ENCODE data around the gene SSTR5. TPM values are rescaled to one million over a fixed set of nuclear protein-coding genes. Genes with fewer than 3 reads are reported as not detected.

Gene SSTR5
- total and polyA plus RNA-seq, 12 donors: 0.17 to 14.4 (median 2.5) TPM; not detected in 2

DNA sequence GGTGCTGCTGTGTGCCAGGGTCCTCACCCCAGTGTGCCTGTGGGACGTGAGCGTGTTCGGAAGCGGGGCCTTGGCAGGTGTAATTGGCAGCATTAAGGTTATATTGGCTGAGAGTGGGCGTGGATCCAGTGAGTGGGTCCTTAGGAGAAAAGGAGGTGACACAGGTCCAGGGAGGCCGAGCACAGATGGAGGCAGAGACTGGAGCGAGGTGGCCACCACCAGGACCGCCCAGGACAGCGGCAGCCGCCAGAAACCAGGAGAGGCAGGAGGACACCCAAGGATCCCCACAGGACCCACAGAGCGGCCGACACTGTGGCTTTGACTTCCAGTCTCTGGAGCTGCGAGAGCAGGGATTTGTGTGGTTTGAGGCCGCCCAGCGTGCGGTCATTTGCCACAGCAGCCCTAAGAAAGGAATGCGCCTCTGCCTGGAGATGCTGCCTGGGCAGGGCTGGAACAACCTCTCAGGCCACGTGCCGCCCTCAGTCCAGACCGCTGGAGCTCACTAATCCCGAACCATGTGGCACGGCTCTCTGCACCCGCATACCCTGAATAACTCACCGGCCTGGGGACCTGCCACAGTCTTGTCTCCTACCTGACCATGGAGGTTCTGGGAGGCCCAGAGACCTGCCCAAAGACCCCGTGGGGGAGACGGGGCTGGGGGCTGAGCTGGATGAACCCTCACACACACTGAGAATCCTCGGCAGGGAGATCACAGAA lies 45.6 kb upstream of the SSTR5 start:
- H3K4me1 ChIP-seq (replicated peaks in 1 of 2): no peaks in the 10 kb centered on the region
- WGBS, 4 donors: 88 to 90% (median 89%) methylated on average over 19 to 27 of the region's 27 CpGs
- no peak for TF ChIP-seq POLR2A (IDR thresholded peaks at IDR 0.05)
- TF ChIP-seq, protein P1, sequence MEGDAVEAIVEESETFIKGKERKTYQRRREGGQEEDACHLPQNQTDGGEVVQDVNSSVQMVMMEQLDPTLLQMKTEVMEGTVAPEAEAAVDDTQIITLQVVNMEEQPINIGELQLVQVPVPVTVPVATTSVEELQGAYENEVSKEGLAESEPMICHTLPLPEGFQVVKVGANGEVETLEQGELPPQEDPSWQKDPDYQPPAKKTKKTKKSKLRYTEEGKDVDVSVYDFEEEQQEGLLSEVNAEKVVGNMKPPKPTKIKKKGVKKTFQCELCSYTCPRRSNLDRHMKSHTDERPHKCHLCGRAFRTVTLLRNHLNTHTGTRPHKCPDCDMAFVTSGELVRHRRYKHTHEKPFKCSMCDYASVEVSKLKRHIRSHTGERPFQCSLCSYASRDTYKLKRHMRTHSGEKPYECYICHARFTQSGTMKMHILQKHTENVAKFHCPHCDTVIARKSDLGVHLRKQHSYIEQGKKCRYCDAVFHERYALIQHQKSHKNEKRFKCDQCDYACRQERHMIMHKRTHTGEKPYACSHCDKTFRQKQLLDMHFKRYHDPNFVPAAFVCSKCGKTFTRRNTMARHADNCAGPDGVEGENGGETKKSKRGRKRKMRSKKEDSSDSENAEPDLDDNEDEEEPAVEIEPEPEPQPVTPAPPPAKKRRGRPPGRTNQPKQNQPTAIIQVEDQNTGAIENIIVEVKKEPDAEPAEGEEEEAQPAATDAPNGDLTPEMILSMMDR (IDR thresholded peaks at IDR 0.05): no peak
- H3K27me3 ChIP-seq: peaks cover 6% of the 10 kb centered on the region
- no peaks in the 10 kb centered on the region for H3K36me3 ChIP-seq (replicated peaks in 1 of 2)
- DNase-seq: no peak
- no peaks in the 10 kb centered on the region for H3K9me3 ChIP-seq (replicated peaks in 1 of 3)
- intact Hi-C loops (cut with DNase I): no loop called here
- no peak overlapping the region for H3K4me3 ChIP-seq
- no peak overlapping the region for H3K27ac ChIP-seq

GRCh38 chr16:1027501-1027815 lies 45.1 kb upstream of the SSTR5 start:
- Histone ChIP-seq H3K36me3 (replicated peaks in 1 of 2) (no peaks in the 10 kb centered on the region), H3K27ac (no peak overlapping the region), H3K4me1 (replicated peaks in 1 of 2) (no peaks in the 10 kb centered on the region), H3K9me3 (replicated peaks in 1 of 3) (no peaks in the 10 kb centered on the region), H3K4me3 (no peak overlapping the region), H3K27me3 (peaks cover 3% of the 10 kb centered on the region)
- intact Hi-C loops (cut with DNase I): no loop called here
- no peak for TF ChIP-seq POLR2A (IDR thresholded peaks at IDR 0.05)
- TF ChIP-seq, protein P1 (IDR thresholded peaks at IDR 0.05): no peak
- WGBS, 4 donors: 87 to 94% (median 87%) methylated on average over 22 of the region's 22 CpGs
- DNase-seq: no peak

- Histone ChIP-seq H3K27me3 (no peaks in the 10 kb centered on the region), H3K4me3 (no peak overlapping the region), H3K4me1 (replicated peaks in 1 of 2) (no peaks in the 10 kb centered on the region), H3K36me3 (replicated peaks in 1 of 2) (no peaks in the 10 kb centered on the region), H3K9me3 (replicated peaks in 1 of 3) (no peaks in the 10 kb centered on the region), H3K27ac (no peak overlapping the region)
- TF ChIP-seq, protein P1 (IDR thresholded peaks at IDR 0.05): no peak
- no peak for TF ChIP-seq POLR2A (IDR thresholded peaks at IDR 0.05)
- no peak for DNase-seq
- intact Hi-C loops (cut with DNase I): no loop called here
- WGBS, 4 donors: 59 to 75% (median 68%) methylated on average over 6 to 15 of the region's 15 CpGs
Measured at GRCh38 chr16:1028056-1028455, 44.5 kb upstream of the SSTR5 start.

DNA sequence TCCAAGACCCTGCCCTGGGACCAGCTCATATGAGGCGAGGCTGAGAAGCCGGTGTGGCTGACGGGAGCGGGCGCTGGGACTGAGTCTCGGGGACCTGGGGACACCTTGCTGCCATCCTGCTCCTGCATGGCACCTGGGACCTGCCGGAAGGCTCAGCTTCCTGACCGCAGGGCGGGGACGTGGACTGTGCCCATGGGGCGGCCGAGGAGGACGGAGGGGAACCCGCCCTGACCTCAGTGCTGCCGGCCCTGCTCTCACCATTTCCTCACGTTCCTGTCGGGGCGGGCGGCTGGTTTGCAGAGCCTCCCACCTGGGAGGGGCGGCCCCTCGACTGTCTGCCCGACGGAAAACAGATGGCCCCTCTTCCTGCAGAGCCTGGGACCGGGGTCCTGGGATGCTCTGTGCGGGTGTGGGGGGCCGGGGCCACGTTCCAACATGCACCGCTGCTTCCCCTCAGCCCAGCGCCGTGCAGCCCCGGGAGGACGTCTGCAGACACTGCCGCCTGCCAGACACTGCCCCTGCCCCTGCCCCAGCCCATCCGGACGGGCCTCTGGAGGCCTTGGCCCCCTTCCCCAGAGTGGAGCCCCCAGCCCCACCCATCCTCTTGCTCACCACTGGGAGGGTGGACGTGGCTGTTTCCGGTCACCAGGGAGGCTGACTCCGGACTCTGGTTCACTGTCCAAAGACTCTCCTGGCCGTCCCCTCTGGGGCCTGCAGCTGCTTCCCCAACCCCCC lies 43.9 kb upstream of the SSTR5 start:
- Histone ChIP-seq H3K36me3 (replicated peaks in 1 of 2) (no peaks in the 10 kb centered on the region), H3K4me3 (no peak overlapping the region), H3K27me3 (no peaks in the 10 kb centered on the region), H3K9me3 (replicated peaks in 1 of 3) (no peaks in the 10 kb centered on the region), H3K27ac (no peak overlapping the region), H3K4me1 (replicated peaks in 1 of 2) (no peaks in the 10 kb centered on the region)
- TF ChIP-seq POLR2A (IDR thresholded peaks at IDR 0.05): no peak
- TF ChIP-seq, protein P1 (IDR thresholded peaks at IDR 0.05): no peak
- 44 to 74% (median 46%) methylated on average over 13 to 39 of the region's 39 CpGs; no CpG with 5 or more reads in 1 of the 4 donors for WGBS, 4 donors
- DNase-seq: no peak
- intact Hi-C loops (cut with DNase I): no loop called here
